ENCODE measurements around the gene DNM2. TPM values are rescaled to one million over a fixed set of nuclear protein-coding genes. Genes with fewer than 3 reads are reported as not detected.

Gene DNM2
- total RNA-seq, 1 donor from 2014 or later: 227 TPM

DNA sequence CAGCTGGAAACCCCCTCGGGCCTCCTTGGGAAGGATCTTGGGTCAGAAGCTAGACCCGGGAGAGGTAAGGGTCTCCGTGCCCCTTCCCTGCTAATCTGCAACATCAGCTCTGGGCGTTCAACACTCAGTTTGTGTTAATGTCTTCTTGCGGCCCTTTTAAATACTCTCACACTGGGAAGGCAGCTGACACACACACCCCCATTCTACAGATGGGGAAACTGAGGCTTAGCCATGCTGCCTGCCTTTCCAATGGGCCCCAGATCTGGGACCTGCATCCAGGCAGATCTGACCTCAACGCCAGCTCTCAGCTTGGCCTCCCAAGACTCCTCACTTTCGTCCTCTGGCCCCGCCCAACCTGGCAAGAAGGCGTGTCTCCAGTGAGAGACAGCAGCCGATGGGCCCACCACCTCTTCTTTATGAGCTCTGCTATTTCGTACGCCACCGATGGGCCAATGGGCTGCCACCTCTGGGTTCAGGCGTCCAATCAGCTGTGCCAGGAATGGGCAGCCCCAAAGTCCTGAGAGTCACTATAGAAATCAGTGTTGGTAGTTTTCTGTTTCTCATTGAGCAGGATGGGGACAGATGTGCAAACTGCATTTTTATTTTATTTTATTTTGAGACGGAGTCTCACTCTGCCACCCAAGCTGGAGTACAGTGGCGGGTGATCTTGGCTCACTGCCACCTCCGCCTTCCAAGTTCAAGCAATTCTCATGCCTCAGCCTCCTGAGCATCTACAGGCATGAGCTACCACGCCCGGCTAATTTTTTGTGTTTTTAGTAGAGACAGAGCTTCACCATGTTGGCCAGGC, 43.8 kb downstream of the DNM2 start:
- peaks cover 6% of the 10 kb centered on the region for H3K27me3 Mint-ChIP-seq (ENCODE audit: unreplicated experiment)
- H3K4me1 Mint-ChIP-seq (ENCODE audit: low read depth, unreplicated experiment): peaks cover 16% of the 10 kb centered on the region
- no peak for DNase-seq
- H3K36me3 Mint-ChIP-seq (ENCODE audit: unreplicated experiment): peaks cover 3% of the 10 kb centered on the region
- H3K27ac Mint-ChIP-seq (ENCODE audit: unreplicated experiment): no peak overlapping the region
- TF ChIP-seq, protein P1, sequence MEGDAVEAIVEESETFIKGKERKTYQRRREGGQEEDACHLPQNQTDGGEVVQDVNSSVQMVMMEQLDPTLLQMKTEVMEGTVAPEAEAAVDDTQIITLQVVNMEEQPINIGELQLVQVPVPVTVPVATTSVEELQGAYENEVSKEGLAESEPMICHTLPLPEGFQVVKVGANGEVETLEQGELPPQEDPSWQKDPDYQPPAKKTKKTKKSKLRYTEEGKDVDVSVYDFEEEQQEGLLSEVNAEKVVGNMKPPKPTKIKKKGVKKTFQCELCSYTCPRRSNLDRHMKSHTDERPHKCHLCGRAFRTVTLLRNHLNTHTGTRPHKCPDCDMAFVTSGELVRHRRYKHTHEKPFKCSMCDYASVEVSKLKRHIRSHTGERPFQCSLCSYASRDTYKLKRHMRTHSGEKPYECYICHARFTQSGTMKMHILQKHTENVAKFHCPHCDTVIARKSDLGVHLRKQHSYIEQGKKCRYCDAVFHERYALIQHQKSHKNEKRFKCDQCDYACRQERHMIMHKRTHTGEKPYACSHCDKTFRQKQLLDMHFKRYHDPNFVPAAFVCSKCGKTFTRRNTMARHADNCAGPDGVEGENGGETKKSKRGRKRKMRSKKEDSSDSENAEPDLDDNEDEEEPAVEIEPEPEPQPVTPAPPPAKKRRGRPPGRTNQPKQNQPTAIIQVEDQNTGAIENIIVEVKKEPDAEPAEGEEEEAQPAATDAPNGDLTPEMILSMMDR (IDR thresholded peaks at IDR 0.05; ENCODE audit: partially characterized antibody, unreplicated experiment): no peak
- no peak overlapping the region for H3K4me3 Mint-ChIP-seq (ENCODE audit: unreplicated experiment)
- H3K9me3 Mint-ChIP-seq (ENCODE audit: unreplicated experiment): peaks cover 6% of the 10 kb centered on the region

DNA sequence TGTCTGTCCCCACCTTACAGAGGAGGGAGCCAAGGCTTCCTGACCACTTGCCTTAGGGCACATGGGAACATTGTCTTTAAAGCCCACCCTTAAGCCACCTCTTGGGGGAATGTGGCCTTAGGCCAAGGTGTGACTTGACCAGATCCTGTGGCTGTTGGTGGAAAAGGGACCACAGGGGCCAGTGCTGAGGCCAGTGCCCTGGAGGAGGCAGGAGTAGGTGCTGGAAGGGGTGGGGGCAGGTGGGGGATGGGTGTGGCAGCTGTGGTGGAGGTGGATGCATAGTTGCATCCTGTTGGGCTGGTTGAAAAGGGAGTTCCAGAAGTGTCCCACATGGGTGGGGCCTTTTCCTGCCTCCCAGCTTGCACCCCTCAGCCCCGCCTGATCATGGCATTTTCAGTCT, 44.8 kb downstream of the DNM2 start:
- DNase-seq: no peak
- Mint-ChIP-seq H3K27ac (ENCODE audit: unreplicated experiment) (no peak overlapping the region), H3K4me3 (ENCODE audit: unreplicated experiment) (no peak overlapping the region), H3K4me1 (ENCODE audit: low read depth, unreplicated experiment) (peaks cover 14% of the 10 kb centered on the region), H3K27me3 (ENCODE audit: unreplicated experiment) (peaks cover 6% of the 10 kb centered on the region), H3K9me3 (ENCODE audit: unreplicated experiment) (peaks cover 5% of the 10 kb centered on the region), H3K36me3 (ENCODE audit: unreplicated experiment) (peaks cover 3% of the 10 kb centered on the region)
- TF ChIP-seq, protein P1 (IDR thresholded peaks at IDR 0.05; ENCODE audit: partially characterized antibody, unreplicated experiment): no peak

- Mint-ChIP-seq H3K4me3 (ENCODE audit: unreplicated experiment) (no peak overlapping the region), H3K27ac (ENCODE audit: unreplicated experiment) (no peak overlapping the region), H3K36me3 (ENCODE audit: unreplicated experiment) (peaks cover 3% of the 10 kb centered on the region), H3K27me3 (ENCODE audit: unreplicated experiment) (peaks cover 6% of the 10 kb centered on the region), H3K4me1 (ENCODE audit: low read depth, unreplicated experiment) (peaks cover 14% of the 10 kb centered on the region), H3K9me3 (ENCODE audit: unreplicated experiment) (peaks cover 5% of the 10 kb centered on the region)
- TF ChIP-seq, protein P1 (IDR thresholded peaks at IDR 0.05; ENCODE audit: partially characterized antibody, unreplicated experiment): no peak
- no peak for DNase-seq
Observed at GRCh38 chr19:10763411-10763810, 45.5 kb downstream of the DNM2 start.

DNA sequence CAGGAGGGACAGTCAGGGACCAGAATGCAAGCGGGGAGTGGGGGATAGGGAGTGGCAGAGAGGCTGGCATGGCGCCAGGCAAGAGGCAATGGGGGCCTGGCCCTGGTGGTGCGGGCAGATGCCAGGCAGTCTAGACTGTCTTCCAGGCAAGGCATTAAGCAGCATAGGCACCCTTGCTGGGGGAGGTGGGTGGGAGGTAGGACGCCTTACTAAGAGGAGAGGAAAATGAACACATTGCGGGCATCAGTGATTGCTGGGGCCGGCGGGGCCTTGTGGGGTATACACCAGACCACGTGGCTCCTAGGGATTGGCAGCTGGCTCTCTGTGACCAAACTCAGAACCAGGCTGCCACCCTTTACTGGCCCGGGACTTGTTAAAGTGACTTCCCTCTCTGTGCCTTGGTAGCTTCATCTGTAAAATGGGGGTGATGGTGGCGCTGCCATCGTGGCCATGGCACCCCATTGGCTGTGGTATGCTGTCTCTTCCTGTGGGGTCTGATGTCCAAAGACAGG, 46.0 kb downstream of the DNM2 start:
- TF ChIP-seq, protein P1 (IDR thresholded peaks at IDR 0.05; ENCODE audit: partially characterized antibody, unreplicated experiment): no peak
- peaks cover 3% of the 10 kb centered on the region for H3K36me3 Mint-ChIP-seq (ENCODE audit: unreplicated experiment)
- peaks cover 6% of the 10 kb centered on the region for H3K27me3 Mint-ChIP-seq (ENCODE audit: unreplicated experiment)
- H3K4me1 Mint-ChIP-seq (ENCODE audit: low read depth, unreplicated experiment): peaks cover 17% of the 10 kb centered on the region
- H3K9me3 Mint-ChIP-seq (ENCODE audit: unreplicated experiment): peaks cover 2% of the 10 kb centered on the region
- H3K4me3 Mint-ChIP-seq (ENCODE audit: unreplicated experiment): no peak overlapping the region
- H3K27ac Mint-ChIP-seq (ENCODE audit: unreplicated experiment): no peak overlapping the region
- no peak for DNase-seq

DNA sequence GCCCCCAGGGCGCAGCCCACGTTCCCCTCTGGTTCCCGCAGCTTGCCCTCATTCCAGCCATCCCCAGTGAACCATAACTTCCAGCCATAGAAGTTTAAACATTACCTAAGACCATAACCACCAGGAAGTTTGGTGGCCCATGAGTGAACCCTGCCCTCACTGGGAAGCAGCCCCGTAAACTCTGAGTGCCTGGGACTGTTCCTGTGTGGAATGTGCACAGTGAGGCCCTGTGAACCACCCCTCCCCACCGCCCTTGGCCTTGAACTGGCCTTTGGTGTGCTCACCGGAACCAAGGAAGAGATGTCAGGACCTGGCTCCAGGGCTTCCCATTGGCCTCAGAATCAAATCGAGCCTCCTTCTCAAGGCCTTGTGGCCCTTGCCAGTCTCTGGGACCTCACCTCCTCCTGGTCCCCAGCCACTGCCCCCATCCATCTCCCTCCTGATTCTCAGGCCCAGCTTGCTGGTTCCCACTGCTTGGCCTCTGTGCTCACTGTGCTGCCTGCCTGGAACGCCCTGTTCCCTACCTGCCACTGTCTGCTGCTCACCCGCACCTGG, 46.5 kb downstream of the DNM2 start:
- Mint-ChIP-seq H3K4me3 (ENCODE audit: unreplicated experiment) (no peak overlapping the region), H3K9me3 (ENCODE audit: unreplicated experiment) (peaks cover 2% of the 10 kb centered on the region), H3K4me1 (ENCODE audit: low read depth, unreplicated experiment) (peaks cover 13% of the 10 kb centered on the region), H3K36me3 (ENCODE audit: unreplicated experiment) (peaks cover 3% of the 10 kb centered on the region), H3K27me3 (ENCODE audit: unreplicated experiment) (peaks cover 6% of the 10 kb centered on the region), H3K27ac (ENCODE audit: unreplicated experiment) (no peak overlapping the region)
- TF ChIP-seq, protein P1 (IDR thresholded peaks at IDR 0.05; ENCODE audit: partially characterized antibody, unreplicated experiment): no peak
- DNase-seq: no peak
